GM21367 (cell line): ENCODE data around the gene KRT1.

Experiments used
- ATAC-seq: cut with Tn5 transposase; IDR thresholded peaks from one replicate; pipeline ENCODE4 v1.9.1; 2021; ENCODE audit not compliant: unreplicated experiment

KRT1 gene

GRCh38 chr12:52662093-52662917 lies 17.9 kb downstream of the KRT1 start:
- no peak for ATAC-seq

- no peak for ATAC-seq
These were observed 18.5 kb downstream of the KRT1 start for GRCh38 chr12:52661668-52662067.

GRCh38 chr12:52660934-52661499 lies 19.2 kb downstream of the KRT1 start:
- ATAC-seq, result no peak

GRCh38 chr12:52659951-52660350 lies 20.3 kb downstream of the KRT1 start:
- ATAC-seq, result no peak

- ATAC-seq, result no peak
These were observed 20.8 kb downstream of the KRT1 start for GRCh38 chr12:52659395-52659794.

GRCh38 chr12:52658196-52658595 lies 22.0 kb downstream of the KRT1 start:
- no peak for ATAC-seq

GRCh38 chr12:52657250-52657902 lies 22.8 kb downstream of the KRT1 start:
- ATAC-seq, result no peak

GRCh38 chr12:52656616-52657015 lies 23.6 kb downstream of the KRT1 start:
- ATAC-seq, result no peak

GRCh38 chr12:52655720-52656124 lies 24.5 kb downstream of the KRT1 start:
- ATAC-seq, result no peak

GRCh38 chr12:52655251-52655650 lies 25.0 kb downstream of the KRT1 start:
- ATAC-seq, result no peak

GRCh38 chr12:52651726-52652261 lies 28.4 kb downstream of the KRT1 start, which contains the start of gene KRT2:
TSS of gene KRT2 (minus strand) at chr12:52652211. CDS start at chr12:52652142, 69 bp downstream.
- ATAC-seq, result no peak

GRCh38 chr12:52650520-52651081 lies 29.6 kb downstream of the KRT1 start:
- ATAC-seq, result no peak

GRCh38 chr12:52649066-52649465 lies 31.1 kb downstream of the KRT1 start:
- no peak for ATAC-seq

GRCh38 chr12:52648012-52648550 lies 32.1 kb downstream of the KRT1 start:
- no peak for ATAC-seq

- no peak for ATAC-seq
These were observed 32.6 kb downstream of the KRT1 start for GRCh38 chr12:52647601-52648000.

GRCh38 chr12:52646613-52647012 lies 33.6 kb downstream of the KRT1 start:
- ATAC-seq, result no peak

GRCh38 chr12:52645982-52646381 lies 34.2 kb downstream of the KRT1 start:
- no peak for ATAC-seq

GRCh38 chr12:52645120-52645761 lies 35.0 kb downstream of the KRT1 start:
- ATAC-seq, result no peak

GRCh38 chr12:52644078-52644415 lies 36.2 kb downstream of the KRT1 start:
- ATAC-seq, result no peak

- ATAC-seq, result no peak
These were observed 36.8 kb downstream of the KRT1 start for GRCh38 chr12:52643233-52644077.
